A549 treated with ZK216348 at 1 μM for 4 hours (cell line): Measurements from ENCODE around the gene VWA5B2. TPM values are rescaled to one million over a fixed set of nuclear protein-coding genes. Genes with fewer than 3 reads are reported as not detected.

Experiments used
- total RNA-seq: library from RNA; stranded (reverse); fragments of 200-300 nt; extraction: Qiagen RNA extraction; gene quantifications from 5 replicates; pipeline ENCODE4 v1.2.3, GENCODE V29; 2022; ENCODE audit warnings: low read depth

VWA5B2 gene
- total RNA-seq: 0.29 to 0.46 TPM (median 0.38 TPM) in 5 replicates

DNA sequence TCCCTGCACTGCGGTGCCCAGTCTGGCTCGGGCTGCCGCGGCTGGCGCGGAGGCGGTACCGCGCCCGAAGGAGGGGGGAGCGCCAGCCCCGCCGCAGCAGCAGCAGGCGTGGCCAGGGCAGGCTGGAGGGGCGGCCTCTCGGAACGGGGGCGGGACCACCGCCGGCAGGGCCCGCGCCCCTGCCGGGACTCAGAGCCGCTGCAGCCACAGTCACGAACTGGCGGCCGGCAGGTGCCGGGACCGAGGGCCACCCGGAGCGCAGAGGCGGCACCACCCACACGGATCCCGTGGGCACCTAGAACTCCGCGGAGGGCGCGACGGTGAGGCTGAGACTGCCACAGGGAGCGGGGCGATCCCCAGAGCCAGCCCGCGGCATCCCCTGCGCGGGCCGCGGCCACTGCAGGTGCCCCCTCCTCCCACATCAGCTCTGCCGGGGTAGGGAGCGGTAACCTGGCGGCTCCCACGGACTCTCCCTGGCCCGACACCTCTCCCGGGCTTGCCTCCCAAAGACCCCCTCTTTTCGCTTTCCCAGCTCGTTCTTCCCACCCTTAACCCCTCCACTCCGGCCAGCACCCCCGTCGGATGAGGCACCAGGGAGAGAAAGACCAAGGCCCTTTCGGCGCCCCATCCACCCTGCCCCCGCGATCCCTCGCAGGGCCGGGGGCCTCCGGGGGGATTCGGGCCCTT lies at the start of gene VWA5B2:
TSS of gene VWA5B2 (plus strand) at position 192 of the 687 bp plus-strand sequence. CDS start 944 bp downstream, outside the sequence.

DNA sequence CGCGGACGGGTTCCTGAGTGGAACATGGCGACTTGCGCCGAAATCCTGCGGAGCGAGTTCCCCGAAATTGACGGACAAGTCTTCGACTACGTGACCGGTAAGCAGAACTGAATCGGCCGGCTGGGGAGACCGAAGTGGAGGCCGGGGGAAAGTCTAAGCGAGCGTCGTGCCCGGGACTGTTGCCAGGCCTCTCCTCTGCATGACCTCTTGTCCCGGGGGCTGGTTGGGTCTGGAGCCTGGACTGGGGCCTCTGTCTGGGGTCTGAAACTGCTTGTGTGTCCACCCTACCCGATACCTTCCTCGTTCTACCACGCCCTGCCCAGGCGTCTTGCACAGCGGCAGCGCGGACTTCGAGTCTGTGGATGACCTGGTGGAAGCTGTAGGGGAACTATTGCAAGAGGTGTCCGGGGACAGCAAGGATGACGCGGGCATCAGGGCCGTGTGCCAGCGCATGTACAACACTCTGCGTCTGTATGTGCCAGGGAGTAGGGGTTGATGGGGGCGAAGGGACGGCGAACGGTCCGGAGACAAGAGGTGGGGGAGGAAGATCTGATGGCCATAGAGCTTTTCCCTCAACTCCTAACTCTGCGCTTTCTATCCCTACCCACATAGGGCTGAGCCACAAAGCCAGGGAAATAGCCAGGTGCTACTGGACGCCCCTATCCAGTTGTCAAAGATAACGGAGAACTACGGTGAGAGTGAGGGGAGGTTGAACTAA lies 43.0 kb upstream of the VWA5B2 start, which contains the start of gene ABCF3:
TSS of gene ABCF3 (plus strand) at position 16 of the 718 bp plus-strand sequence. CDS start at position 25, 9 bp downstream.

GRCh38 chr3:184248454-184249411 lies 19.3 kb downstream of the VWA5B2 start, which contains the start of gene ALG3:
ALG3 (minus strand) TSS chr3:184248962; CDS start chr3:184248940, 22 bp downstream.

GRCh38 chr3:184249412-184250166 lies 20.2 kb downstream of the VWA5B2 start, which contains the start of gene EEF1AKMT4:
EEF1AKMT4 (plus strand) TSS chr3:184249672; CDS start chr3:184249695, 23 bp downstream.

DNA sequence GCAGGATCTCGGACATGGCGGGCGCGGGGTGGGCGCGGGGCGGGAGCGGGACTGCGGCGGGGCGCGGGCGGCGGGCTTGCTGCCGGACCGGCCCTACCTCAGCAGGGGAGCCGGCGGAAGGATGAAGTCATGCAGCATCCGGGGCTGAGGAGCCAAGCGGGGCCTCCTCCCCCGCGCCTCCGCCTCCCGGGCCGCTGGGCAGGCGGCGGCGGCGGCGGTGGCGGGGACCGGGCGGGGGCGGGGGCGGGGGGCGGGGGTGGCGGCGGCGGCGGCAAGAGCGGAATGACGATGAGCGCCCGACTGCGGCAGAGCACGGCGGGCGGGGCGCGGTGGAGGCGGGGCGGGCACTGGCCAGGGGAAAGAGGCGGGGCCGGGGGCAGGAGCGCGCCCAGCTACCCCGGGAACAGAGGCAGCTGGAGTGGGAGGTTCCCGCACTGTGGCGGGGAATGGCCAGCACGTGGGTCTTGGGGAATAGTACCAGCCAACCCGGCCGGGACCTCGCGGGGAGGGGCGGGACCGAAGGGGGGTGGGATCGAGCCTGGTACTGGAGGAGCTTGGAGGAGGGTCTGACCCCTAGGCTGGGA lies 32.0 kb downstream of the VWA5B2 start, which contains the start of gene CAMK2N2:
TSS of gene CAMK2N2 (minus strand) at position 284 of the 584 bp plus-strand sequence. CDS start at position 16, 268 bp downstream.

DNA sequence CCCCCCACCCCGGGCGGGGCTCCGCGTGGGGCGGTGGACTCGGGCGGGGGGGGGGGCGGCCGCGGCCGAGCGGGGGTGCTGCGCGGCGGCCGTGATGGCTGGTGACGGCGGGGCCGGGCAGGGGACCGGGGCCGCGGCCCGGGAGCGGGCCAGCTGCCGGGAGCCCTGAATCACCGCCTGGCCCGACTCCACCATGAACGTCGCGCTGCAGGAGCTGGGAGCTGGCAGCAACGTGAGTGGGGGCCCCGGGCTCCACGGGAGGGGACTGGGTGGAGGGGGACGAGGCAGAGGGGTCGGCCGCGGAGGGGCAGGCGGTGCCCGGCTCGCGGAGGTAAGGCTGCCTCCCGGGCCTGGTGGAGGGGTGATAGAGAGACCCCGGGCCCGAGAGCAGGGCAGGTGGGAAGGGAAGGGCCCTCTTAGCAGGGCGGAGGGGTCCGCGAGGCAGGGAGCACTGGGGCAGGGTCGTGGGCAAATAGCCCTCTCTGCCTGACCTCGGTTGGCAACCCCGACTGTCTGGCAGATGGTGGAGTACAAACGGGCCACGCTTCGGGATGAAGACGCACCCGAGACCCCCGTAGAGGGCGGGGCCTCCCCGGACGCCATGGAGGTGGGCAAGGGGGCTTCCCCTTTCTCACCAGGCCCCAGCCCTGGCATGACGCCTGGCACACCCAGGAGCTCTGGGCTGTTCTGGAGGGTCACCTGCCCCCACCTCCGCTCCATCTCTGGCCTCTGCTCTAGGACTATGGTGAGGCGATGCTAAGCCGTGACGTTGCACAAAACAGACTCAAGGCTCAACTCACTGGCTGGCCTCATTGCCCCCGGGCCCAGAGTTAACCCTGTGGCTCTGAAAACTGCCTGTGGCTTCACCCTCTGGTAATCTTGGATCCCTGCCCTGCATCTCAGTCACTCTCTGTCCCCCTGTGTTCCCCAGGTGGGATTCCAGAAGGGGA lies 46.9 kb downstream of the VWA5B2 start, which contains the start of gene ECE2:
TSS of gene ECE2 (plus strand) at position 62 of the 950 bp plus-strand sequence. CDS start at position 194, 132 bp downstream.

Other genes with a start within 250 kb of the VWA5B2 start
- gene ABCC5, start 211.7 kb upstream of the VWA5B2 start, total RNA-seq: 10.4 to 17.4 TPM (median 15.3 TPM) in 5 replicates
- gene HTR3D, start 197.8 kb upstream of the VWA5B2 start, total RNA-seq: not detected in 5 replicates
- gene HTR3C, start 176.5 kb upstream of the VWA5B2 start, total RNA-seq: not detected in 5 replicates
- gene HTR3E, start 132.5 kb upstream of the VWA5B2 start, total RNA-seq: not detected in 5 replicates
- 25.0 to 31.5 TPM (median 29.3 TPM) in 5 replicates for gene EIF2B5, start 94.2 kb upstream of the VWA5B2 start, total RNA-seq
- gene DVL3, start 74.2 kb upstream of the VWA5B2 start, total RNA-seq: 14.9 to 30.4 TPM (median 26.5 TPM) in 5 replicates
- 286 to 326 TPM (median 314 TPM) in 5 replicates for gene AP2M1, start 54.7 kb upstream of the VWA5B2 start, total RNA-seq
- 25.4 to 36.5 TPM (median 34.8 TPM) in 5 replicates for gene ABCF3, start 43.4 kb upstream of the VWA5B2 start, total RNA-seq
- 48.9 to 83.2 TPM (median 72.9 TPM) in 5 replicates for gene ALG3, start 19.4 kb downstream of the VWA5B2 start, total RNA-seq
- gene EEF1AKMT4, start 20.1 kb downstream of the VWA5B2 start, total RNA-seq: 8.0 to 13.2 TPM (median 11.0 TPM) in 5 replicates
- gene CAMK2N2, start 32.0 kb downstream of the VWA5B2 start, total RNA-seq: 0.60 to 2.0 TPM (median 1.3 TPM) in 5 replicates
- gene ECE2, start 46.4 kb downstream of the VWA5B2 start, total RNA-seq: not detected in 5 replicates
- 294 to 424 TPM (median 309 TPM) in 5 replicates for gene PSMD2, start 69.7 kb downstream of the VWA5B2 start, total RNA-seq
- gene EIF4G1, start 85.0 kb downstream of the VWA5B2 start, total RNA-seq: 221 to 295 TPM (median 267 TPM) in 5 replicates
- 6.8 to 11.7 TPM (median 9.9 TPM) in 5 replicates for gene FAM131A, start 108.0 kb downstream of the VWA5B2 start, total RNA-seq
- gene CLCN2, start 132.0 kb downstream of the VWA5B2 start, total RNA-seq: 4.0 to 6.1 TPM (median 5.5 TPM) in 5 replicates
- gene POLR2H, start 132.1 kb downstream of the VWA5B2 start, total RNA-seq: 69.5 to 82.7 TPM (median 77.4 TPM) in 5 replicates
- gene THPO, start 148.6 kb downstream of the VWA5B2 start, total RNA-seq: not detected in 5 replicates
- gene CHRD, start 150.5 kb downstream of the VWA5B2 start, total RNA-seq: 0.07 to 0.42 TPM (median 0.15 TPM) in 5 replicates